Ovary (tissue), 3 donors: ENCODE measurements around the gene ST6GAL1.

Experiments used
- EP300 ChIP-seq: sonication (generic); formaldehyde crosslinking; IDR thresholded peaks from one replicate; pipeline ENCODE4 v1.6.1; 2017; ENCODE audit warnings: antibody characterized with exemption
- POLR2A ChIP-seq: fragments of 450-650 bp; IDR thresholded peaks from one replicate; pipeline ENCODE4 v1.6.1; 2017; ENCODE audit warnings: antibody characterized with exemption, mild to moderate bottlenecking, moderate library complexity
- TF ChIP-seq, protein P1 (sequence below), 3 donors: fragments of 450-650 bp in 2 of 3; fragments of 200-600 bp in 1 of 3; IDR thresholded peaks; one replicate each; pipeline versions ENCODE4 v1.5.1 to v1.8.0; 2016 to 2022; ENCODE audit warnings: antibody characterized with exemption in 3 of 3, mild to moderate bottlenecking in 1 of 3
- donor health status: DM: no; HTN: no; CAD: no.

DNA sequence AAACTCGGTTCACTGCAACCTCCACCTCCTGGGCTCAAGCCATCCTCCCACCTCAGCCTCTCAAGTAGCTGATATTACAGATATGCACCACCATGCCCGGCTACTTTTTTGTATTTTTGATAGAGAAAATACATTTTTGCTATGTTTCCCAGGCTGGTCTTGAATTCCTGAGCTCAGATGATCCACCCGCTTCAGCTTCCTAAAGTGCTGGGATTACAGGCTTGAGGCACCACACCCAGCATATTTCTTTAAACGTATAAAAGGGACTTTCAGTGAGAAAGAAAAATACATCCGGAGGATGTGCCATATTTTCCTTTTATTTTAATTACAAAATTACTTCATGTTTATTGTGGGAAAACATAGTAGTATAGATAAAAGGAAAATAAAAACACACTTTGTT lies 153.8 kb downstream of the ST6GAL1 start:
- TF ChIP-seq, protein P1, sequence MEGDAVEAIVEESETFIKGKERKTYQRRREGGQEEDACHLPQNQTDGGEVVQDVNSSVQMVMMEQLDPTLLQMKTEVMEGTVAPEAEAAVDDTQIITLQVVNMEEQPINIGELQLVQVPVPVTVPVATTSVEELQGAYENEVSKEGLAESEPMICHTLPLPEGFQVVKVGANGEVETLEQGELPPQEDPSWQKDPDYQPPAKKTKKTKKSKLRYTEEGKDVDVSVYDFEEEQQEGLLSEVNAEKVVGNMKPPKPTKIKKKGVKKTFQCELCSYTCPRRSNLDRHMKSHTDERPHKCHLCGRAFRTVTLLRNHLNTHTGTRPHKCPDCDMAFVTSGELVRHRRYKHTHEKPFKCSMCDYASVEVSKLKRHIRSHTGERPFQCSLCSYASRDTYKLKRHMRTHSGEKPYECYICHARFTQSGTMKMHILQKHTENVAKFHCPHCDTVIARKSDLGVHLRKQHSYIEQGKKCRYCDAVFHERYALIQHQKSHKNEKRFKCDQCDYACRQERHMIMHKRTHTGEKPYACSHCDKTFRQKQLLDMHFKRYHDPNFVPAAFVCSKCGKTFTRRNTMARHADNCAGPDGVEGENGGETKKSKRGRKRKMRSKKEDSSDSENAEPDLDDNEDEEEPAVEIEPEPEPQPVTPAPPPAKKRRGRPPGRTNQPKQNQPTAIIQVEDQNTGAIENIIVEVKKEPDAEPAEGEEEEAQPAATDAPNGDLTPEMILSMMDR (IDR thresholded peaks at IDR 0.05): no peak
- TF ChIP-seq POLR2A (no peak), EP300 (no peak)
